Spleen (tissue), 11 donors: ENCODE measurements around the gene ZMYM4. TPM values are rescaled to one million over a fixed set of nuclear protein-coding genes. Genes with fewer than 3 reads are reported as not detected.

Experiments used
- DNase-seq: peaks from one replicate; pipeline ENCODE4 v3.0.0-alpha.2; 2020
- H3K27ac ChIP-seq, 8 donors: fragments of 200-600 bp; sonication (generic) in 7 of 8; 1 replicate in 4 of 8; 2 replicates in 4 of 8; pipeline versions ENCODE4 v1.5.0 to v1.8.0; 2016 to 2021; ENCODE audit warnings: inconsistent platforms in 4 of 8, mild to moderate bottlenecking in 4 of 8, moderate library complexity in 1 of 8
- H3K27me3 ChIP-seq, 7 donors: fragments of 200-600 bp; sonication (generic) in 6 of 7; replicated peaks in 1 of 7; 1 replicate in 4 of 7; 2 replicates in 3 of 7; pipeline versions ENCODE4 v1.5.0 to v1.8.0; 2016 to 2021; ENCODE audit warnings: inconsistent platforms in 3 of 7, mild to moderate bottlenecking in 1 of 7
- H3K36me3 ChIP-seq, 6 donors: fragments of 200-600 bp; sonication (generic) in 5 of 6; 1 replicate in 4 of 6; 2 replicates in 2 of 6; pipeline versions ENCODE4 v1.5.0 to v1.8.0; 2016 to 2021; ENCODE audit warnings: inconsistent platforms in 2 of 6
- H3K4me1 ChIP-seq, 6 donors: fragments of 200-600 bp; sonication (generic) in 5 of 6; 1 replicate in 3 of 6; 2 replicates in 3 of 6; pipeline versions ENCODE4 v1.5.0 to v1.8.0; 2016 to 2021; ENCODE audit warnings: inconsistent platforms in 3 of 6
- H3K4me3 ChIP-seq, 8 donors: fragments of 200-600 bp; sonication (generic) in 7 of 8; 1 replicate in 4 of 8; 2 replicates in 4 of 8; pipeline versions ENCODE4 v1.5.0 to v1.8.0; 2016 to 2021; ENCODE audit warnings: inconsistent platforms in 4 of 8, mild to moderate bottlenecking in 4 of 8, moderate library complexity in 2 of 8
- H3K9me3 ChIP-seq, 8 donors: fragments of 200-600 bp; sonication (generic) in 7 of 8; 1 replicate in 4 of 8; 2 replicates in 4 of 8; pipeline versions ENCODE4 v1.5.0 to v1.8.0; 2016 to 2021; ENCODE audit warnings: inconsistent platforms in 4 of 8
- CTCF ChIP-seq, 11 experiments: fragments of 200-600 bp in 7 of 11; fragments of 450-650 bp in 4 of 11; sonication (generic) in 4 of 11; IDR thresholded peaks in 8 of 11; conservative IDR thresholded peaks in 3 of 11; 1 replicate in 7 of 11; 2 replicates in 4 of 11; pipeline versions ENCODE4 v1.4.0 to v1.8.0; 2016 to 2021; ENCODE audit warnings: antibody characterized with exemption in 11 of 11, inconsistent platforms in 4 of 11, mild to moderate bottlenecking in 1 of 11
- POLR2A ChIP-seq, 3 donors: fragments of 450-650 bp; IDR thresholded peaks; one replicate each; pipeline ENCODE4 v1.5.1; 2017; ENCODE audit warnings: antibody characterized with exemption in 3 of 3, mild to moderate bottlenecking in 1 of 3
- POLR2AphosphoS5 ChIP-seq, 3 donors: sonication (generic); formaldehyde crosslinking; IDR thresholded peaks; one replicate each; pipeline ENCODE4 v1.5.1; 2017; ENCODE audit warnings: antibody characterized with exemption in 3 of 3
- WGBS, 5 donors: extraction: QIAGEN DNeasy Blood & Tissue Kit in 3 of 5; methylation state at CpG; one replicate each; pipeline versions ENCODE4 v1.1.5 to v1.1.7; 2013 to 2018; 5-methylcytosine and 5-hydroxymethylcytosine counted together
- intact Hi-C: fragments of 100-400 bp; cut with DNase I; formaldehyde crosslinking; loops from one replicate; pipeline ENCODE4 v1.15.0; 2023; ENCODE audit warnings: low total_unique reads
- polyA plus RNA-seq, 3 donors: library from polyadenylated mRNA; stranded (reverse); fragments of 200-250 nt; gene quantifications; one replicate each; pipeline ENCODE4 v1.2.1, GENCODE V29; 2013
- total RNA-seq, 7 donors: library from RNA; depleted of rRNA in 3 of 7; stranded (reverse); fragments of >200 nt in 3 of 7; fragmentation: NEBNext Ultra II Directional in 4 of 7; extraction: Animal tissue kit (Norgen Biotek cat#: 25700) in 4 of 7; gene quantifications; one replicate each; pipeline versions ENCODE4 v1.1.0 to v1.2.1, GENCODE V29; 2016 to 2021
- donor health status: healthy with polysubstance abuse.
- donor health status: DM: no; HTN: no; CAD: no; lungs with moderate emphysema.
- donor health status: DM: no; HTN: no; CAD: no.
- donor health status: Bipolar disorder and iron deficiency.
- donor health status: healthy.
- donor health status: DM: no; HTN: no; CAD: no.
- donor health status: DM: yes; HTN: yes; CAD: no.

ZMYM4 gene
- total and polyA plus RNA-seq, 10 donors = 9.0 to 70.2 (median 47.1) TPM

GRCh38 chr1:35287807-35288640 lies 19.5 kb downstream of the ZMYM4 start:
- no peak overlapping the region for H3K27ac ChIP-seq
- TF ChIP-seq POLR2AphosphoS5 (IDR thresholded peaks at IDR 0.05) (no peak), POLR2A (IDR thresholded peaks at IDR 0.05) (no peak), CTCF (IDR thresholded peaks at IDR 0.05 in 8 of 11, conservative IDR thresholded peaks at IDR 0.05 in 3 of 11) (no peak)
- no peak overlapping the region for H3K4me3 ChIP-seq
- intact Hi-C loops = no loop called here
- WGBS, 5 donors = 87 to 94% (median 91%) methylated on average over 9 of the region's 9 CpGs
- H3K27me3 ChIP-seq = no peaks in the 10 kb centered on the region
- no peak for DNase-seq
- H3K36me3 ChIP-seq = peaks cover 0 to 22% (median 4%) of the 10 kb centered on the region in 6 donors
- peaks cover 0 to 10% (median 0%) of the 10 kb centered on the region in 8 donors for H3K9me3 ChIP-seq
- peaks cover 0 to 40% (median 12%) of the 10 kb centered on the region in 6 donors for H3K4me1 ChIP-seq

GRCh38 chr1:35288761-35289160 lies 20.3 kb downstream of the ZMYM4 start:
- Histone ChIP-seq H3K9me3 (peaks cover 0 to 10% (median 0%) of the 10 kb centered on the region in 8 donors), H3K27me3 (no peaks in the 10 kb centered on the region), H3K4me1 (peaks cover 0 to 40% (median 12%) of the 10 kb centered on the region in 6 donors), H3K36me3 (peaks cover 0 to 30% (median 6%) of the 10 kb centered on the region in 6 donors), H3K27ac (no peak overlapping the region), H3K4me3 (no peak overlapping the region)
- TF ChIP-seq POLR2A (IDR thresholded peaks at IDR 0.05) (no peak), POLR2AphosphoS5 (IDR thresholded peaks at IDR 0.05) (no peak), CTCF (IDR thresholded peaks at IDR 0.05 in 8 of 11, conservative IDR thresholded peaks at IDR 0.05 in 3 of 11) (no peak)
- intact Hi-C loops = no loop called here
- DNase-seq = no peak

GRCh38 chr1:35290452-35290851 lies 21.9 kb downstream of the ZMYM4 start:
- DNase-seq = no peak

More at GRCh38 chr1:35290452-35290851, 21.9 kb downstream of the ZMYM4 start:
- no peaks in the 10 kb centered on the region for H3K9me3 ChIP-seq
- WGBS, 5 donors = 87 to 100% (median 93%) methylated on average over 2 of the region's 2 CpGs
- TF ChIP-seq POLR2A (IDR thresholded peaks at IDR 0.05) (no peak), POLR2AphosphoS5 (IDR thresholded peaks at IDR 0.05) (no peak), CTCF (IDR thresholded peaks at IDR 0.05 in 8 of 11, conservative IDR thresholded peaks at IDR 0.05 in 3 of 11) (no peak)
- peaks cover 0 to 35% (median 10%) of the 10 kb centered on the region in 6 donors for H3K4me1 ChIP-seq
- no peak overlapping the region for H3K4me3 ChIP-seq
- intact Hi-C loops = no loop called here
- H3K27ac ChIP-seq = no peak overlapping the region
- no peaks in the 10 kb centered on the region for H3K27me3 ChIP-seq
- H3K36me3 ChIP-seq = peaks cover 0 to 35% (median 4%) of the 10 kb centered on the region in 6 donors
